Heart left ventricle (tissue), 13 donors: Measurements from ENCODE around the gene SLC16A8.

ENCODE experiments used
- POLR2A ChIP-seq, 2 donors: fragments of 450-650 bp; IDR thresholded peaks; one replicate each; pipeline ENCODE4 v1.6.1; 2017; ENCODE audit warnings: antibody characterized with exemption in 2 of 2, mild to moderate bottlenecking in 2 of 2, moderate library complexity in 2 of 2
- TF ChIP-seq, protein P1 (sequence below), 12 donors: fragments of 200-600 bp; sonication (generic) in 4 of 12; IDR thresholded peaks; one replicate each; pipeline versions ENCODE4 v1.5.0 to v1.8.0; 2018 to 2022; ENCODE audit warnings: antibody characterized with exemption in 12 of 12, mild to moderate bottlenecking in 5 of 12
- donor health status: ischemic (EF 13 %, LVEDD 7.1; RV severe dilation, severe dysfunction).
- donor health status: DM: no; HTN: yes; CAD: no.
- donor health status: DM: no; HTN: no; CAD: no.
- donor health status: ischemic (EF 25% LVEDD 6.9; RV normal size, moderate dysfunction).
- donor health status: ischemic (EF 25% LVEDD 5.7; RV mildly dilated, moderate dysfunction).
- donor health status: ischemic (EF 35%, LVEDD 5.7; RV mildly dilated, moderate dysfunction).
- donor health status: nonischemic (EF 11% LVEDD 7.7; RV severe dilation, severe dysfunction).
- donor health status: DM: yes; HTN: yes; CAD: no.
- donor health status: PGD.
- donor health status: ischemic (EF 29% LVEDD 5.4; RV normal size, mild dysfunction).
- donor health status: nonischemic (EF 23%, LVEDD 6.1; RV moderate dilation, normal function).

DNA sequence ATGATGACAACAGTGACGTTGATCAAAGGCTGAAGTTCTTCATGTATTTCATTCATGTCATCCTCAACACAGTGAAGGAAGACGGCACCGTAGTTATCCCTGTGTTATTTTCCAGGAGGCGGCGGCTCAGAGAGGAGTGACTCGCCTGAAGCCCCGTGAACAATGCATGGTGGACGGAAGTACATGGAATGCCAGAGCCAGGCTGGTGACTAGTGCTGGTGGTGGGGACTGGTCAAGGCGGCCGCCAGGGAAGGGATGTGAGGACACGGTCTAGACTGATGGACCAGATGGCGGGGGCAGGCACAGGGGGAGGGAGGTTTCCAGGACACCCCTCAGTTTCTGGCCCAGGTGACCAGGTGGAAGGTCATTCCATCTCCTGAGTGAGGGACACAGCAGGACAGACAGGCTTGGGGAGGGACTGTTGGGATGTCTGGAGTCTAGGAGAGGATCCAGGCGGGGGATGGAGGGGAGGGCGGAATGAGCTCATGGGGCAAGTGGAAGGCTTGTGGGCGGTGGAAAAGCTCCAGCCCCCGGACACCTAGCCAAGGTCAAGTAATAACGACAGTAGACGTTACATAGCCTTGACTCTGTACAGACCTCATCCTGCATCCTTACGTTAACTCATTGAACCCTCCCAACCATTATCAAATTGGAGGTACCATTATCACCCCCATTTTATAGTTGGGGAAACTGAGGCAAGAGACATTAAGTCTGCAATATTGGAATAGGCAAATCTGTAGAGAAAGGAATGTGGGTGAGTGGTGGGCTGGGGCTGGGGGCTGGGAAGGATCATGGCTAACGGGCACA, 42.8 kb downstream of the SLC16A8 start:
- TF ChIP-seq, protein P1, sequence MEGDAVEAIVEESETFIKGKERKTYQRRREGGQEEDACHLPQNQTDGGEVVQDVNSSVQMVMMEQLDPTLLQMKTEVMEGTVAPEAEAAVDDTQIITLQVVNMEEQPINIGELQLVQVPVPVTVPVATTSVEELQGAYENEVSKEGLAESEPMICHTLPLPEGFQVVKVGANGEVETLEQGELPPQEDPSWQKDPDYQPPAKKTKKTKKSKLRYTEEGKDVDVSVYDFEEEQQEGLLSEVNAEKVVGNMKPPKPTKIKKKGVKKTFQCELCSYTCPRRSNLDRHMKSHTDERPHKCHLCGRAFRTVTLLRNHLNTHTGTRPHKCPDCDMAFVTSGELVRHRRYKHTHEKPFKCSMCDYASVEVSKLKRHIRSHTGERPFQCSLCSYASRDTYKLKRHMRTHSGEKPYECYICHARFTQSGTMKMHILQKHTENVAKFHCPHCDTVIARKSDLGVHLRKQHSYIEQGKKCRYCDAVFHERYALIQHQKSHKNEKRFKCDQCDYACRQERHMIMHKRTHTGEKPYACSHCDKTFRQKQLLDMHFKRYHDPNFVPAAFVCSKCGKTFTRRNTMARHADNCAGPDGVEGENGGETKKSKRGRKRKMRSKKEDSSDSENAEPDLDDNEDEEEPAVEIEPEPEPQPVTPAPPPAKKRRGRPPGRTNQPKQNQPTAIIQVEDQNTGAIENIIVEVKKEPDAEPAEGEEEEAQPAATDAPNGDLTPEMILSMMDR (IDR thresholded peaks at IDR 0.05) = no peak
- no peak for TF ChIP-seq POLR2A (IDR thresholded peaks at IDR 0.05)
